Measurements from ENCODE around the gene GCNT4.

DNA sequence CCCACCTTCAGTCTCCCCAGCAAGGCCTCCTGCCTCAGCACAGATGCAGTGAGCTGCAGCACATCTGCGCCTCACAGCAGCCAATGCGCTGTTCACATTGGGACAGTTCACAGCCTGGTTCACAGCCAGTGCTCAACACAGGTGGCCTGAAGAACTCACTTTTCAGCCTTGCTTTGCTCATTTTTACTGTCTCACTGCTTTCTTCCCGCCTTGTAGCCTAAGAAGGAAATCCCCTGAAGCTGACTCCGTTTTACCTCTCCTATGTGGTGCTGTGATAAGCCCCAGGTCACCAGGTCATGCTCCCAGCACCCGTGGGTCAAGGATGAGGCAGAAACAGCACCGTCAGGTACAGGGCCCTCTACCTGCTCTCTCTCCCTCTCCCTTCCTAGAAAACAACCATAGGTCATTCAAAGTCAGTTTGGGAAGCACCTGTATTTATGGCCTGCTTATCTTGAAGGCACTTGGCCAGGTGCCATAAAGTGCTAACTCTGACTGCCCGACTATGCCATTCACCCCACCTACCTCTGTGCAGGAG is 1.1 kb downstream of the GCNT4 start:
- TF ChIP-seq POLR2A (IDR thresholded peaks at IDR 0.05) = no peak
- TF ChIP-seq, protein P1, sequence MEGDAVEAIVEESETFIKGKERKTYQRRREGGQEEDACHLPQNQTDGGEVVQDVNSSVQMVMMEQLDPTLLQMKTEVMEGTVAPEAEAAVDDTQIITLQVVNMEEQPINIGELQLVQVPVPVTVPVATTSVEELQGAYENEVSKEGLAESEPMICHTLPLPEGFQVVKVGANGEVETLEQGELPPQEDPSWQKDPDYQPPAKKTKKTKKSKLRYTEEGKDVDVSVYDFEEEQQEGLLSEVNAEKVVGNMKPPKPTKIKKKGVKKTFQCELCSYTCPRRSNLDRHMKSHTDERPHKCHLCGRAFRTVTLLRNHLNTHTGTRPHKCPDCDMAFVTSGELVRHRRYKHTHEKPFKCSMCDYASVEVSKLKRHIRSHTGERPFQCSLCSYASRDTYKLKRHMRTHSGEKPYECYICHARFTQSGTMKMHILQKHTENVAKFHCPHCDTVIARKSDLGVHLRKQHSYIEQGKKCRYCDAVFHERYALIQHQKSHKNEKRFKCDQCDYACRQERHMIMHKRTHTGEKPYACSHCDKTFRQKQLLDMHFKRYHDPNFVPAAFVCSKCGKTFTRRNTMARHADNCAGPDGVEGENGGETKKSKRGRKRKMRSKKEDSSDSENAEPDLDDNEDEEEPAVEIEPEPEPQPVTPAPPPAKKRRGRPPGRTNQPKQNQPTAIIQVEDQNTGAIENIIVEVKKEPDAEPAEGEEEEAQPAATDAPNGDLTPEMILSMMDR (IDR thresholded peaks at IDR 0.05) = no peak
- TF ChIP-seq POLR2AphosphoS5 (IDR thresholded peaks at IDR 0.05) = no peak

Measured in prostate gland (tissue), 2 donors.